ENCODE measurements around the gene GNGT2.

DNA sequence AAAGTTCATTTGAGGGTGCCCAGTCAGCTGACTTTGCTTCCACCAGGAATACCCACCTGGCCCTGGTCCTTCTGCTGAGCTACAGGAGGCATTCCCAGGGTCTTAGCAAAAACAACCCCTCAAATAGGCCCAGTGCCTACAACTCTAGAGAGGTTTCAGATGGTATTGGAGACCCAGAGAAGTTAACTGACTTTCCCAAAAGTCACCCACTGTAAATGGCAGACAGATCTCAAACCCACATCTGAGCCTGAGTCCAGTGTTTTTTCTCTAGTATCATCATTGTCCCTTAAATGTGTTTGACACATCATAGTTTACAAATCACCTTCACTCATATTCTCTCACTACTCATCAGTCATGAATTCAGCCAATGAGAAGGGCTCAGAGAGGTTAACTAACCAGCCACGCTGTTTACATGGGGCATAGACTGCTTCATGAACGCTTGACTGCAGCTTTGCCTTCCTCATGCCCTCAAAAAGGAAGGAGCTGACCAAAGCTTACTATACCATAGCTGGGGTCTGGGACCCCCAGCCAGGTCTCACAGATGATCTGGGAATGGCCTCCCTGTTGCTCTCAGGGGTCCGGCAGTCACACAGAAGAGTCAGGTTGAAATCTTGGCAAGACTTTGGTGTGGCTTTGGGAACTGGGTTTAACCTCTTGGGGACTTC lies 16.5 kb upstream of the GNGT2 start:
- no peak for TF ChIP-seq CTCF (IDR thresholded peaks at IDR 0.05; ENCODE audit: insufficient read depth, low read depth, low read length)
- no peak for TF ChIP-seq EZH2 (IDR thresholded peaks at IDR 0.05; ENCODE audit: insufficient read depth, low read length)

All from astrocyte (in vitro differentiated cells and primary cell).